SKM-1 (cell line): Measurements from ENCODE around the gene SMIM27.
"Not testable (repeated sequence)": the region's sequence is repeated elsewhere in the genome, so short reads cannot be mapped to it uniquely, and the experiment has no call there.

ENCODE experiments used
- DNase-seq: peaks from one replicate; lab custom pipeline; 2025; ENCODE audit not compliant: unreplicated experiment; lab: John Stamatoyannopoulos, UW

Gene SMIM27

GRCh38 chr9:32596096-32596865 lies 44.2 kb downstream of the SMIM27 start:
- peak; percentile 7 for DNase-seq

- no peak for DNase-seq
Observed at GRCh38 chr9:32596936-32597335, 44.8 kb downstream of the SMIM27 start.

GRCh38 chr9:32599021-32599420 lies 46.9 kb downstream of the SMIM27 start:
- not testable (repeated sequence) for DNase-seq
